Tongue (tissue), 2 donors: Measurements from ENCODE around the gene RHBDD3. TPM values are rescaled to one million over a fixed set of nuclear protein-coding genes. Genes with fewer than 3 reads are reported as not detected.

ENCODE experiments used
- DNase-seq: peaks from one replicate; pipeline ENCODE4 v3.0.0-alpha.2; 2015
- total RNA-seq: library from RNA; depleted of rRNA; stranded (reverse); fragments of >200 nt; gene quantifications from one replicate; pipeline ENCODE4 v1.2.3, GENCODE V29; 2014

Gene RHBDD3
- total RNA-seq, 1 donor from 2014 or later = 30.9 TPM

DNA sequence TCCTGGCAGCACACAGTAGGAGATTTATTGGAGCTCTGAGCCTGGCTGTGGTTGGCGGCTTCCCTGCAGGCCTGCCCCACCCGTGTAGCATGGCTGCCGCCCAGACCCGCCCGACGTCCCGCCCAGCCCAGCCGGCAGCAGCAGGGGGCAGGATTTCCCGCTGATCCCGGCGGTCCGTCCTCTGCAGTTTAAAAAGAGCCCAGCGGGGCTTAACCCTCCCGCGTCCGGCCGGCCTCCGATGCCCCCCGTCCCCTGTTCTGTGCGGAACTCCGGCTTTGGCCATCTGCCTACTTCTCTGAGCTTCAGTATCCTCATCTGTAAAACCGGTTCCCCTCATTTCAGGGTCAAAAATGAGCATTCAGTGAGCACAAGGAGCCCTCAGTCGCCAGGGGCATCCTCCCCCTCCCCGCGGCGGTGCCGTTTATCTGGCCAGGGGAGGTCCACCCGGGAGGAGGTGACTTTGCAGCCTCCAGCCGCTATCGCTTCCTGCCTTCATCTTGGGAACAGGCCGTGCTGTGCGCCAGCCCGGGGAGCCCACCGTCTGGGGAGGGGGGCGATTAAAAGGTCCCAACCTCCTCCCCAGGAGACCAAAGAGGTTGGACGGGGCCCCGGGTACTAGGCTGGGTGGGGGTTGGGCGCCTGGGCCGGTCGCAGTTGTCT lies 38.5 kb upstream of the RHBDD3 start, which contains the start of gene GAS2L1:
TSS of gene GAS2L1 (plus strand) at position 476 of the 660 bp plus-strand sequence. CDS start 1,456 bp downstream, outside the sequence.
- DNase-seq = peak; percentile 92

DNA sequence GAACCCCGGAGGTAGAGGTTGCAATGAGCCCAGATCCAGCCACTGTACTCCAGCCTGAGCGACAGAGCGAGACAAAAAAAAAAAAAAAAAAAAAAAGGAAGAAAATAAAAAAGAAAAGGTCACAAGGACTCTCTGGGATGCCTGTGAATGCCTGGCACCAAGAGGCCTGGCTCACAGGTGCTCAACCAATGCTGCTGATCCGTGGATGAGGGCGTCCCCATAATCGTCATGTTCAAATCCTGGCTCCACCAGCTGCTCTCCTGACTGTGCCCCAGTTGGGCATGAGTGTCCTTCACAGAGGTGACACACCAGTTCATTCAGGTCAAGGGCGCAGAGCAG lies 38.0 kb upstream of the RHBDD3 start:
- DNase-seq = no peak

DNA sequence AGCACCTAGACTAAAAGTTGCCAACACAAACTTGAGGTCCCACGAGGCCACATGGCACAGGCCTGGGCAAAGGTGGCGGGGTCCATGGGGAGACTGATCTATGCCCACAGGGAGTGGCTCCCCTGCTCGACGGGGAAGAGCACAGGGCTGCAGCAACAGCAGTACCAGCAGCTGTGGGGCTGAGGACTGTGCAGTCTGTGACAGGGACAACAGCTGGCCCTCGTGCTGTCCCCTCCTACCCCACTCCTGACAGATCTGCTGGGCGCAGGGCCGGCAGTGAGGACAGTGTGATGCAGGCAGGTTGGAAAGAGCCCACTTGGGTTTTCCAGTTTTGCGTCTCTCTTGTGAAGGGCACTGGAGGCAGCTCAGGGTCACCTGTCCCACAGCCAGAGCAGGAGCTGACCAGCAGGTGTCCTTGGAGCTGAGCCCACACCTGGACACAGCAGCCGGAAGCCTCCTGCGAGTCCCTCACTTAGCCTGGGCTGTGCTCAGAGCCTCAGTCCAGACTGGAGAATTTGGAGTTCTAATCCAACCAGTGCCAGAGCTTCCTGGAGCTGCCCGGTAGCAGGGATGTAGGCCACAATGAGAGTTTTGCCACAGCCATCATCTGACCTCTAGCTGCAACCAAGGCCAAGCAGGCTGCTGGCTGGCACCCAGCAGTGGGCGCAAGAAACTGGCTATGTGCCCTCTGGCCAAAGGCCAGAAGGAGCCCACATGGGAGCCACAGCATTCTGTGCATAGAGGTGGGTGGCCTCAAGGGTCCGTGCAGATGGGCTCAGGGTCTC lies 35.1 kb upstream of the RHBDD3 start:
- DNase-seq = peak; percentile 77

DNA sequence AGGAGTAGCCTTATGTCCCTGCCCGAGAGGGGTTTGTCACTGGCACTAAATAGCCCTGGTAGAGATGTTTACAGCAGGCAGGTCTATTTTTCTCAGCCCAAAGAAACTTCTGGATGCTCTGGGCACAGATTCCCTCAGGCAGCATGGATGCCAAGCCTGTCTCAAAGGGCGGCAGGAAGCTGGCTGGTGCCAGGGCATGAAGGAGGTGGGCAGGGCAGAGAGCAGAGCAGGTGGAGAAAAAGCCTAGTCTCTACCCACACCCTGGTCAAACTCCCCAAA lies 34.6 kb upstream of the RHBDD3 start:
- no peak for DNase-seq

- DNase-seq = no peak
Observed at GRCh38 chr22:29301716-29302401, 34.1 kb upstream of the RHBDD3 start.

GRCh38 chr22:29300807-29301601 lies 33.2 kb upstream of the RHBDD3 start:
- no peak for DNase-seq

DNA sequence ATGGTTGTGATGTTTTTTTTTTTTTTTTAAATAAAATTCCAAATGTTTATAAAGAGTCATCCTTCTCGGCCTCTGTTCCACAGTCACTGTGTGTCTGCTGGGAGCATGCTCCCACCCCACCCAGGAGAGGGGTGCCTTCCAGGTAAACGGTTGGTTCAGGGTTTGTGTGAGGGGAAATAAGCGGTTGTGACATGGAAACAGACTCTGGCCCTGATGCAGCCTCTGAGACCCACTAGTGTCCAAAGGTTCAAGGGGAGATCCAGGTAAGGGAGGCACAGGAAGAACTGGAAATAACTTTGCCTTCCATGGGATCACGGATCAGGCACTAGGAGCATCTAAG lies 32.7 kb upstream of the RHBDD3 start:
- no peak for DNase-seq

GRCh38 chr22:29299136-29299900 lies 31.5 kb upstream of the RHBDD3 start:
- no peak for DNase-seq

GRCh38 chr22:29298641-29299040 lies 30.9 kb upstream of the RHBDD3 start:
- no peak for DNase-seq

DNA sequence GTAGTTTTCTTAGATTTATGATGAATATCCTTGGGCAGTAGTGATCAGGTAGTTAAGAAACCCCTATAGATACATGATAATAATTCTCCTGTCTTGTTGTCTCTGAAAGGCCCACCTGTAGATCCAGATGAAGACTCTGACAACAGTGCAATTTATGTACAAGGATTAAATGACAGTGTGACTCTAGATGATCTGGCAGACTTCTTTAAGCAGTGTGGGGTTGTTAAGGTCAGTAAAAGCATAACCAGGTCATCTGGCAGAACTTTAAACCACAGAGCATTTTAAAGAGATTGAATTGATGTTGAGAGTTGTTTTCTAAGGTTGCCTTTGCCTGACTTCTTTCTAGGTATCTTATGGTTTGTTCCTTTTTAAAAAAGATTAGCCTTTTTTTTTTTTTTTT lies 24.6 kb upstream of the RHBDD3 start:
- no peak for DNase-seq

- DNase-seq = no peak
Observed at GRCh38 chr22:29291215-29291614, 23.4 kb upstream of the RHBDD3 start.

GRCh38 chr22:29290061-29290460 lies 22.3 kb upstream of the RHBDD3 start:
- no peak for DNase-seq

GRCh38 chr22:29288837-29289236 lies 21.1 kb upstream of the RHBDD3 start:
- DNase-seq = no peak

DNA sequence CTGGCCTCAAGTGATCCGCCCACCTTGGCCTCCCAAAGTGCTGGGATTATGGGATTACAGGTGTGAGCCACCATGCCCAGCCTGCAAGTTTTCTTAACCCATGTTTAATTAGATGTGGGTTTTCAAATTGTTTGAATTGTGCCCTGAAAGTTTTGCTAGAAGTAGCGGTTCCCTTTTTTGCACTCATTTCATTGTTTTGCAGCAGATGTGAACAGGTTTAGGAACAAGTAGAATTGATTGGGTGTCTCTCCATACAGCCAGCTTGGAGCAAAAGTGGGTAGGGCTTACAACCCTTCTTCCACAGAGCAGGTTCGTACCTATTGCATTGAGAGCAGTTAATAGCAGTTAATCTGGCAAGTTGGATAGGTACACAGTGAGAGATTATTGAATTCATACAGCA lies 16.4 kb upstream of the RHBDD3 start:
- no peak for DNase-seq

DNA sequence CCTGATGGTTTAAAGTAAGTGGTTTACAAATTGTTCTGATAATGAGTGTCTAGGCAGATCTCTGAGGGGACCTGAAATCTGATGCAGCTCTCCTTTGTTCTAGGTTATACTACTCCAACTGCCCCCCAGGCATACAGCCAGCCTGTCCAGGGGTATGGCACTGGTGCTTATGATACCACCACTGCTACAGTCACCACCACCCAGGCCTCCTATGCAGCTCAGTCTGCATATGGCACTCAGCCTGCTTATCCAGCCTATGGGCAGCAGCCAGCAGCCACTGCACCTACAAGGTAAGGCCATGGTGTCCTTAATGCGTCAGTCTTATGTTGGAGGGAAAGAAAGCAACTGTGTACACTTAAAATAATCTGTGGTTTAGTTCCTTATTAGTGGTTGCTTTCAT lies 10.1 kb upstream of the RHBDD3 start:
- no peak for DNase-seq

GRCh38 chr22:29275819-29276565 lies 8.2 kb upstream of the RHBDD3 start:
- no peak for DNase-seq

GRCh38 chr22:29275167-29275566 lies 7.4 kb upstream of the RHBDD3 start:
- DNase-seq = no peak

GRCh38 chr22:29272624-29273023 lies 4.8 kb upstream of the RHBDD3 start:
- no peak for DNase-seq

GRCh38 chr22:29270475-29271271 lies 2.9 kb upstream of the RHBDD3 start:
- no peak for DNase-seq

GRCh38 chr22:29269731-29270474 lies 2.1 kb upstream of the RHBDD3 start:
- DNase-seq = no peak
